A549 treated with DMSO at 1 μM for 4 hours (cell line): Measurements from ENCODE around the gene LCE2C. TPM values are rescaled to one million over a fixed set of nuclear protein-coding genes. Genes with fewer than 3 reads are reported as not detected.

Experiments used
- total RNA-seq: library from RNA; stranded (reverse); fragments of 200-300 nt; extraction: Qiagen RNA extraction; gene quantifications from 5 replicates; pipeline ENCODE4 v1.2.3, GENCODE V29; 2022; ENCODE audit warnings: low read depth

The LCE2C gene, protein sequence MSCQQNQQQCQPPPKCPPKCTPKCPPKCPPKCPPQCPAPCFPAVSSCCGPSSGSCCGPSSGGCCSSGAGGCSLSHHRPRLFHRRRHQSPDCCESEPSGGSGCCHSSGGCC
- total RNA-seq, result not detected in 5 replicates

DNA sequence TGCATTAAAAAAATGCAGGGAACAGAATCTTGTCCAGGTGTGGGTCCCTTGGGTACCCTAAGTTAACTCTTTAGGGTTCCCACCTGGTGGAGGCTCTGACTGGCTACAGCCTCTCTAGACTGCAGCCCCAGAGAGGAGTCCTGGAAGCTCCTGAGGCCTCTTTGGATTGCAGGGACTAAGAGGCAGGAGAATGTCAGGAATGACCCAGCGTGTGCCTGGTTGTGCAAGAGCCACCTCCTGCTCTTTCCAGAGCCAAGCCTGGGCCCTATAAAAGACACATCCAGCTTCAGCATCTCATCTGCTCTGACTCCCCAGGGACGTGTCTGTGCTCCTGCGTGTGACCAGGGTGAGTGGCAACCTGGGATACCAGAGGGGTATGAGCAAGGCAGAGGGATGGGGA lies at the start of gene LCE2C:
TSS of gene LCE2C (plus strand) at position 297 of the 400 bp plus-strand sequence. CDS start 737 bp downstream, outside the sequence.

DNA sequence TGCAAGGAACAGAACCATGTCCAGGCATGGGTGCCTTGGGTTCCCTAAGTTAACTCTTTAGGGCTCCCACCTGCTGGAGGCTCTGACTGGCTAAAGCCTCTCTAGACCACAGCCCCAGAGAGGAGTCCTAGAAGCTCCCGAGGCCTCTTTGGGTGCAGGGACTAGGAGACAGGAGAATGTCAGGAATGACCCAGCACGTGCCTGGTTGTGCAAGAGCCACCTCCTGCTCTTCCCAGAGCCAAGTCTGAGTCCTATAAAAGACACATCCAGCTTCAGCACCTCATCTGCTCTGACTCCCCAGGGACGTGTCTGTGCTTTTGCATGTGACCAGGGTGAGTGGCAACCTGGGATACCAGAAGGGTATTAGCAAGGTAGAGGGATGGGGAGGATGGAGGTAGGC lies 12.0 kb upstream of the LCE2C start, which contains the start of gene LCE2D:
TSS of gene LCE2D (plus strand) at position 283 of the 400 bp plus-strand sequence. CDS start 726 bp downstream, outside the sequence.

DNA sequence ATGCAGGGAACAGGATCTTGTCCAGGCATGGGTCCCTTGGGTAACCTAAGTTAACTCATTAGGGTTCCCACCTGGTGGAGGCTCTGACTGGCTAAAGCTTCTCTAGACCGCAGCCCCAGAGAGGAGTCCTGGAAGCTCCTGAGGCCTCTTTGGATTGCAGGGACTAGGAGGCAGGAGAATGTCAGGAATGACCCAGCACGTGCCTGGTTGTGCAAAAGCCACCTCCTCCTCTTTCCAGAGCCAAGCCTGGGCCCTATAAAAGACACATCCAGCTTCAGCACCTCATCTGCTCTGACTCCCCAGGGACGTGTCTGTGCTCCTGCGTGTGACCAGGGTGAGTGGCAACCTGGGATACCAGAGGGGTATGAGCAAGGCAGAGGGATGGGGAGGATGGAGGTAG lies 10.7 kb downstream of the LCE2C start, which contains the start of gene LCE2B:
TSS of gene LCE2B (plus strand) at position 301 of the 400 bp plus-strand sequence. CDS start 721 bp downstream, outside the sequence.

DNA sequence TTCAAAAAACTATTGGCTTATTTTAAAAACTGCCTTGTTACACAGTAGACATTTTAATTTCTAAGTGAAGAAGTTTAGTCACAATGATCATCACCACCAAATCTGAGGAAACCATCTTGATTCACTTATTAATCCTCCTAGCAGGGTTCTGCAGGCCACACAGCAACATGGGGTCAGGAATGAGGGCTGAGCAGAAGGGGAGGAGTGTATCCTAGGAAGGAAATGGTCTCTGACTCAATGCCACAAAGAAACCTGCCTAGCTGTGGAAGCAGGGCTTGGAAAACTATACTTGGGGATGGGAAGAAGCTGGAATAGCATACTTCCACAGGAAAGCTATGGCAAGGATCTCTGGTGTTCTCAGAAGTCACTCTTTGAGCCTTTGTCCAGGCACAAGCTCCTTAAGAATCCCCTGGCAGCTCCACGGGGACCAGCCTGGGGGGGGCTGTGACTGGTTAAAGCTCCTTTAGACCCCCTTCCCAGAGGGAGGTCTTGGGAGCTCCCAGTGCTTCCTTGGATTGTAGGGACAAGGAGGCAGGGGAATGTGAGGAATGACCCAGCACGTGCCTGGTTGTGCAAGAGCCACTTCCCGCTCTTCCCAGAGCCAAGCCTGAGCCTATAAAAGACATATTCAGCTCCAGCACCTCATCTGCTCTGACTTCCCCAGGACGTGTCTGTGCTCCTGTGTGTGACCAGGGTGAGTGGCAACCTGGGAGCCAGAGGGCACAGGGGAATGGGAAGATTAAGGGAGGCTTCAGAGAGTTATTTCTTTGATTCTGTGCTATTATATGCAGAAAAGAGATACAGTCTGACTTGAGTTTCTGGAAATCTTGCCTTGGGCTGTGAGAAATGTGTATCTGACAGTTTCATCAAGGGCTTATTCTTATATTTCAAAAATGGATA lies 22.9 kb downstream of the LCE2C start, which contains the start of gene LCE2A:
TSS of gene LCE2A (plus strand) at position 645 of the 900 bp plus-strand sequence. CDS start 557 bp downstream, outside the sequence.

DNA sequence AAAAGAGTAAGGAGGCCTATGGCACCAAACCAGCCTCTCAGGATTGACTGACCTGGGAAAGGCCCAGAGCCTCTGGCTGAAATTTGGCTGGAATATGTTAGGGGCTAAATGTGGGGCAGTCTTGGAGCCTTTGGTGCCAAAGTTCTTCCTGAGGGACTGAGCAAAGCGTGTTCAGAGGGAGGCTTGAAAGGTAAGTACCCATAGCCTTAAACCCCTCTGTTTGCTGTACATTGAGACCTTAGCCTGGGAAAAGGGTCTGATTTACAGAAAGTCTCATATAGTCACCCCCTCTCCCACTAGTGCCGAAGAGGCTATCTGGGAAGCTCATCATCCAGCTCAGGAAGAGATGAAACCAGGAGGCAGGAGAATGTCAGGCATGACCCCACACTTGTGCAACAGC lies 32.8 kb downstream of the LCE2C start, which contains the start of gene LCE4A:
TSS of gene LCE4A (plus strand) at position 301 of the 400 bp plus-strand sequence. CDS start 916 bp downstream, outside the sequence.

Other genes with a start within 250 kb of the LCE2C start
- gene LCE5A, start 164.5 kb upstream of the LCE2C start, total RNA-seq, result 0.31 TPM in 1 of 5 replicates, not detected in the others
- 0.25 to 0.48 TPM (median 0.43 TPM) in 4 of 5 replicates, not detected in the other for gene CRCT1, start 160.8 kb upstream of the LCE2C start, total RNA-seq
- not detected in 5 replicates for gene LCE3E, start 108.5 kb upstream of the LCE2C start, total RNA-seq
- gene LCE3D, start 94.8 kb upstream of the LCE2C start, total RNA-seq, result 0.69 to 1.3 TPM (median 0.88 TPM) in 5 replicates
- gene LCE3C, start 75.0 kb upstream of the LCE2C start, total RNA-seq, result not detected in 5 replicates
- not detected in 5 replicates for gene LCE3B, start 61.5 kb upstream of the LCE2C start, total RNA-seq
- gene LCE3A, start 52.2 kb upstream of the LCE2C start, total RNA-seq, result not detected in 5 replicates
- gene LCE2D, start 11.9 kb upstream of the LCE2C start, total RNA-seq, result not detected in 5 replicates
- gene LCE2B, start 10.8 kb downstream of the LCE2C start, total RNA-seq, result not detected in 5 replicates
- not detected in 5 replicates for gene LCE2A, start 23.1 kb downstream of the LCE2C start, total RNA-seq
- not detected in 5 replicates for gene LCE4A, start 32.9 kb downstream of the LCE2C start, total RNA-seq
- gene KPRP, start 82.7 kb downstream of the LCE2C start, total RNA-seq, result not detected in 5 replicates
- gene LCE1F, start 99.9 kb downstream of the LCE2C start, total RNA-seq, result not detected in 5 replicates
- gene LCE1E, start 111.0 kb downstream of the LCE2C start, total RNA-seq, result 0.08 TPM in 1 of 5 replicates, not detected in the others
- not detected in 5 replicates for gene LCE1D, start 121.4 kb downstream of the LCE2C start, total RNA-seq
- not detected in 5 replicates for gene LCE1C, start 131.4 kb downstream of the LCE2C start, total RNA-seq
- gene LCE1B, start 136.7 kb downstream of the LCE2C start, total RNA-seq, result not detected in 5 replicates
- not detected in 5 replicates for gene LCE1A, start 152.2 kb downstream of the LCE2C start, total RNA-seq
- gene LCE6A, start 167.6 kb downstream of the LCE2C start, total RNA-seq, result not detected in 5 replicates
- not detected in 5 replicates for gene LCE7A, start 184.7 kb downstream of the LCE2C start, total RNA-seq
- not detected in 5 replicates for gene SMCP, start 203.0 kb downstream of the LCE2C start, total RNA-seq
- 0.04 to 0.07 TPM in 2 of 5 replicates, not detected in the others for gene IVL, start 233.3 kb downstream of the LCE2C start, total RNA-seq